Testis (tissue), 2 donors: ENCODE results near the gene HEG1.

ENCODE experiments used
- POLR2A ChIP-seq: fragments of 450-650 bp; IDR thresholded peaks from one replicate; pipeline ENCODE4 v1.6.1; 2017; ENCODE audit warnings: antibody characterized with exemption, mild to moderate bottlenecking, moderate library complexity
- TF ChIP-seq, protein P1 (sequence below), 3 experiments: fragments of 450-650 bp in 2 of 3; fragments of 200-600 bp in 1 of 3; sonication (generic) in 1 of 3; IDR thresholded peaks; one replicate each; pipeline ENCODE4 v1.5.1; 2016 to 2019; ENCODE audit warnings: antibody characterized with exemption in 3 of 3, mild to moderate bottlenecking in 2 of 3, moderate library complexity in 1 of 3

DNA sequence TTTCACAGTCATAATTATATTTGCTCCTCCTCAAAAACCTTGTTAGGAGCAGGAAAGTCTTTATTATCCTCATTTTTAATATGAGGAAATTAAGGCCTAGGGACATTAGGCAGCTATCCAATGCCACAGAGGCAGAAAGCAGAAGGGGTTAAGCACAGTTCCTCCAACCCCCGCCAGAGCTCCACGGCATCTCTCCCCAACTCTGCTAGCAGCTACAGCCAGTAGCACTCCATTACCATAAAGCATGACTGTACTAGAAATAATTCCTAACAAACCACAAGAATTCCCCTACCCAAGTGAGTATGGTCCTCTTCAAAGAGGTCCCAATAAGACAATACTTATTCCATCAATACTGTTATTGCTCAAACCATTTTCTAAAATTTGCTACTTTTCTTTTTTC, 9.8 kb downstream of the HEG1 start:
- TF ChIP-seq, protein P1, sequence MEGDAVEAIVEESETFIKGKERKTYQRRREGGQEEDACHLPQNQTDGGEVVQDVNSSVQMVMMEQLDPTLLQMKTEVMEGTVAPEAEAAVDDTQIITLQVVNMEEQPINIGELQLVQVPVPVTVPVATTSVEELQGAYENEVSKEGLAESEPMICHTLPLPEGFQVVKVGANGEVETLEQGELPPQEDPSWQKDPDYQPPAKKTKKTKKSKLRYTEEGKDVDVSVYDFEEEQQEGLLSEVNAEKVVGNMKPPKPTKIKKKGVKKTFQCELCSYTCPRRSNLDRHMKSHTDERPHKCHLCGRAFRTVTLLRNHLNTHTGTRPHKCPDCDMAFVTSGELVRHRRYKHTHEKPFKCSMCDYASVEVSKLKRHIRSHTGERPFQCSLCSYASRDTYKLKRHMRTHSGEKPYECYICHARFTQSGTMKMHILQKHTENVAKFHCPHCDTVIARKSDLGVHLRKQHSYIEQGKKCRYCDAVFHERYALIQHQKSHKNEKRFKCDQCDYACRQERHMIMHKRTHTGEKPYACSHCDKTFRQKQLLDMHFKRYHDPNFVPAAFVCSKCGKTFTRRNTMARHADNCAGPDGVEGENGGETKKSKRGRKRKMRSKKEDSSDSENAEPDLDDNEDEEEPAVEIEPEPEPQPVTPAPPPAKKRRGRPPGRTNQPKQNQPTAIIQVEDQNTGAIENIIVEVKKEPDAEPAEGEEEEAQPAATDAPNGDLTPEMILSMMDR (IDR thresholded peaks at IDR 0.05): no peak
- TF ChIP-seq POLR2A: no peak
